Trophoblast cell (in vitro differentiated cells and primary cell): Measurements from ENCODE around the gene ARRDC1.

Experiments
- DNase-seq, 2 donors: peaks; one replicate each; pipeline ENCODE4 v3.0.0-alpha.2; 2016
- H2AFZ ChIP-seq: 2 replicates; pipeline ENCODE4 v1.6.1; 2013; ENCODE audit warnings: low read length, moderate library complexity, mild to moderate bottlenecking; ENCODE audit not compliant: insufficient read depth, poor library complexity
- H2AK5ac ChIP-seq: 2 replicates; pipeline ENCODE4 v1.6.1; 2013; ENCODE audit warnings: mild to moderate bottlenecking, low read length
- H2BK120ac ChIP-seq: 2 replicates; pipeline ENCODE4 v1.6.1; 2013; ENCODE audit warnings: low read length, mild to moderate bottlenecking, moderate library complexity; ENCODE audit not compliant: insufficient read depth, poor library complexity
- H2BK12ac ChIP-seq: 2 replicates; pipeline ENCODE4 v1.6.1; 2013; ENCODE audit warnings: mild to moderate bottlenecking, low read length, moderate library complexity
- H2BK5ac ChIP-seq: 2 replicates; pipeline ENCODE4 v1.6.1; 2013; ENCODE audit warnings: low read length, low read depth, moderate library complexity, mild to moderate bottlenecking; ENCODE audit not compliant: poor library complexity
- H3K14ac ChIP-seq: 2 replicates; pipeline ENCODE4 v1.6.1; 2013; ENCODE audit warnings: mild to moderate bottlenecking, low read length
- H3K18ac ChIP-seq: 2 replicates; pipeline ENCODE4 v1.6.1; 2013; ENCODE audit warnings: mild to moderate bottlenecking, low read length
- H3K23ac ChIP-seq: 2 replicates; pipeline ENCODE4 v1.6.1; 2013; ENCODE audit warnings: low read length
- H3K27ac ChIP-seq: 2 replicates; pipeline ENCODE4 v1.5.1; 2013; ENCODE audit warnings: low read depth, mild to moderate bottlenecking, inconsistent platforms, low read length, moderate library complexity
- H3K27me3 ChIP-seq: 2 replicates; pipeline ENCODE4 v1.6.1; 2013; ENCODE audit warnings: inconsistent platforms, mild to moderate bottlenecking, low read length, moderate library complexity; ENCODE audit not compliant: insufficient read depth
- H3K36me3 ChIP-seq, 2 experiments: 1 replicate in 1 of 2; 2 replicates in 1 of 2; pipeline ENCODE4 v1.6.1; 2013; ENCODE audit warnings: low read length in 2 of 2, mild to moderate bottlenecking in 2 of 2, moderate library complexity in 1 of 2; ENCODE audit not compliant: insufficient read depth in 2 of 2, control insufficient read depth in 1 of 2
- H3K4ac ChIP-seq: 2 replicates; pipeline ENCODE4 v1.6.1; 2013; ENCODE audit warnings: low read depth, mild to moderate bottlenecking, low read length, moderate library complexity
- H3K4me1 ChIP-seq, 2 experiments: 1 replicate in 1 of 2; 2 replicates in 1 of 2; pipeline ENCODE4 v1.6.1; 2013; ENCODE audit warnings: low read length in 2 of 2, mild to moderate bottlenecking in 2 of 2, moderate library complexity in 1 of 2; ENCODE audit not compliant: insufficient read depth in 2 of 2, control insufficient read depth in 1 of 2
- H3K4me2 ChIP-seq: 2 replicates; pipeline ENCODE4 v1.6.1; 2013; ENCODE audit warnings: inconsistent platforms, mild to moderate bottlenecking, low read length, moderate library complexity
- H3K4me3 ChIP-seq: 2 replicates; pipeline ENCODE4 v1.5.1; 2013; ENCODE audit warnings: mild to moderate bottlenecking, low read depth, low read length, inconsistent platforms
- H3K79me1 ChIP-seq: one replicate; pipeline ENCODE4 v1.6.1; 2013; ENCODE audit warnings: low read length
- H3K79me2 ChIP-seq: 2 replicates; pipeline ENCODE4 v1.6.1; 2013; ENCODE audit warnings: low read length, mild to moderate bottlenecking; ENCODE audit not compliant: control insufficient read depth, insufficient read depth, poor library complexity
- H3K9ac ChIP-seq: 2 replicates; pipeline ENCODE4 v1.6.1; 2013; ENCODE audit warnings: mild to moderate bottlenecking, low read length
- H3K9me3 ChIP-seq: 2 replicates; pipeline ENCODE4 v1.6.1; 2013; ENCODE audit warnings: low read depth, mild to moderate bottlenecking, control low read depth, inconsistent platforms, low read length; ENCODE audit not compliant: insufficient read depth
- H4K12ac ChIP-seq: 2 replicates; pipeline ENCODE4 v1.6.1; 2013; ENCODE audit warnings: low read depth, mild to moderate bottlenecking, low read length, moderate library complexity
- H4K8ac ChIP-seq: 2 replicates; pipeline ENCODE4 v1.6.1; 2013; ENCODE audit warnings: low read depth, mild to moderate bottlenecking, low read length, moderate library complexity
- H4K91ac ChIP-seq: one replicate; pipeline ENCODE4 v1.6.1; 2013; ENCODE audit warnings: low read depth, mild to moderate bottlenecking, low read length, moderate library complexity
- WGBS: extraction: QIAGEN DNeasy Blood & Tissue Kit; methylation state at CpG from one replicate; pipeline ENCODE4 v1.1.7; 2013; ENCODE audit warnings: missing lambda C conversion rate; ENCODE audit not compliant: insufficient read length, insufficient coverage; ENCODE audit errors: extremely low coverage; 5-methylcytosine and 5-hydroxymethylcytosine counted together

ARRDC1 gene

GRCh38 chr9:137619240-137620047 is 14.0 kb downstream of the ARRDC1 start:
- peak overlapping the region; percentile 55 for H3K14ac ChIP-seq
- H3K4me1 ChIP-seq: peaks cover 3 to 7% of the 10 kb centered on the region in 2 experiments
- H3K9me3 ChIP-seq: peaks cover 1% of the 10 kb centered on the region
- H3K4me2 ChIP-seq: peak overlapping the region; percentile 73
- H3K18ac ChIP-seq: peak overlapping the region; percentile 28
- no peak overlapping the region for H3K23ac ChIP-seq
- H4K8ac ChIP-seq: peak overlapping the region; percentile 12
- DNase-seq: peak; percentile 69 to 72
- no CpG with 5 or more reads among the region's 58 CpGs for WGBS
- no peak overlapping the region for H2BK120ac ChIP-seq
- peak overlapping the region; percentile 1 for H4K12ac ChIP-seq
- H2BK5ac ChIP-seq: peak overlapping the region; percentile 25
- H2AK5ac ChIP-seq: no peak overlapping the region
- H3K9ac ChIP-seq: peak overlapping the region; percentile 61
- H4K91ac ChIP-seq: peak overlapping the region; percentile 36
- peak overlapping the region; percentile 60 for H3K27ac ChIP-seq
- H2AFZ ChIP-seq: peak overlapping the region; percentile 24
- peaks cover 21 to 22% of the 10 kb centered on the region in 2 experiments for H3K36me3 ChIP-seq
- peak overlapping the region; percentile 83 for H3K4me3 ChIP-seq
- H3K79me1 ChIP-seq: peaks cover 9% of the 10 kb centered on the region
- H2BK12ac ChIP-seq: no peak overlapping the region
- H3K4ac ChIP-seq: peak overlapping the region; percentile 80
- peaks cover 16% of the 10 kb centered on the region for H3K79me2 ChIP-seq
- H3K27me3 ChIP-seq: no peaks in the 10 kb centered on the region

GRCh38 chr9:137620048-137620405 is 14.5 kb downstream of the ARRDC1 start:
- peaks cover 1% of the 10 kb centered on the region for H3K9me3 ChIP-seq
- no peak overlapping the region for H3K23ac ChIP-seq
- no peak overlapping the region for H2BK120ac ChIP-seq
- no peak overlapping the region for H2BK5ac ChIP-seq
- no peak overlapping the region for H4K8ac ChIP-seq
- H2BK12ac ChIP-seq: no peak overlapping the region
- no peak overlapping the region for H3K27ac ChIP-seq
- H3K4me1 ChIP-seq: peaks cover 3 to 7% of the 10 kb centered on the region in 2 experiments
- H3K4me3 ChIP-seq: no peak overlapping the region
- no CpG with 5 or more reads among the region's 4 CpGs for WGBS
- peak overlapping the region; percentile 73 for H3K4me2 ChIP-seq
- peaks cover 9% of the 10 kb centered on the region for H3K79me1 ChIP-seq
- no peaks in the 10 kb centered on the region for H3K27me3 ChIP-seq
- DNase-seq: no peak
- H2AFZ ChIP-seq: no peak overlapping the region
- no peak overlapping the region for H3K18ac ChIP-seq
- no peak overlapping the region for H3K9ac ChIP-seq
- peaks cover 15 to 16% of the 10 kb centered on the region in 2 experiments for H3K36me3 ChIP-seq
- peaks cover 21% of the 10 kb centered on the region for H3K79me2 ChIP-seq
- H2AK5ac ChIP-seq: no peak overlapping the region
- no peak overlapping the region for H4K12ac ChIP-seq
- H3K4ac ChIP-seq: peak overlapping the region; percentile 47
- H4K91ac ChIP-seq: no peak overlapping the region
- no peak overlapping the region for H3K14ac ChIP-seq

DNA sequence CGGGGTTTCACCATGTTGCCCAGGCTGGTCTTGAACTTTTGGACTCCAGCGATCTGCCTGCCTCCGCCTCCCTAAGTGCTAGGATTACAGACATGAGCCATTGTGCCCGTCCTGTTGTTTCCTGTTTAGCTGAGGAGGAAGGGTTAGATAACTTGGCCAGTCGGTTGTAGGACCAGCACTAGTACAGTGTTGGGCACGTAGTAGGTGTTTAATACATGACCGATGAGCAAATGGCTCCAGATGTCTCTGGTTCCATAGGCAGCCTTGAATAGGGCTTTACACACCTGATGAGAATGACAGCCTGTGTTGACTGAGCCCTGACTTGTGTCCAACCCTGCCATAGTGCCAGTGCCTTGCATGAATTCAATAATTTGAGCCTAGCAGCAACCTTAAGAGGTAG is 15.1 kb downstream of the ARRDC1 start:
- H2AFZ ChIP-seq: no peak overlapping the region
- H2BK5ac ChIP-seq: no peak overlapping the region
- H3K9ac ChIP-seq: no peak overlapping the region
- no peak overlapping the region for H2BK120ac ChIP-seq
- peaks cover 3 to 7% of the 10 kb centered on the region in 2 experiments for H3K4me1 ChIP-seq
- H3K27me3 ChIP-seq: no peaks in the 10 kb centered on the region
- peaks cover 9% of the 10 kb centered on the region for H3K79me1 ChIP-seq
- peaks cover 9 to 10% of the 10 kb centered on the region in 2 experiments for H3K36me3 ChIP-seq
- H4K8ac ChIP-seq: no peak overlapping the region
- no peak overlapping the region for H2AK5ac ChIP-seq
- WGBS: no CpG with 5 or more reads among the region's 7 CpGs
- DNase-seq: no peak
- no peak overlapping the region for H3K14ac ChIP-seq
- H4K91ac ChIP-seq: no peak overlapping the region
- no peak overlapping the region for H2BK12ac ChIP-seq
- no peak overlapping the region for H4K12ac ChIP-seq
- H3K18ac ChIP-seq: no peak overlapping the region
- H3K23ac ChIP-seq: no peak overlapping the region
- no peak overlapping the region for H3K4me2 ChIP-seq
- no peak overlapping the region for H3K27ac ChIP-seq
- peaks cover 21% of the 10 kb centered on the region for H3K79me2 ChIP-seq
- peak overlapping the region; percentile 99 for H3K4ac ChIP-seq
- H3K4me3 ChIP-seq: no peak overlapping the region
- peaks cover 1% of the 10 kb centered on the region for H3K9me3 ChIP-seq

DNA sequence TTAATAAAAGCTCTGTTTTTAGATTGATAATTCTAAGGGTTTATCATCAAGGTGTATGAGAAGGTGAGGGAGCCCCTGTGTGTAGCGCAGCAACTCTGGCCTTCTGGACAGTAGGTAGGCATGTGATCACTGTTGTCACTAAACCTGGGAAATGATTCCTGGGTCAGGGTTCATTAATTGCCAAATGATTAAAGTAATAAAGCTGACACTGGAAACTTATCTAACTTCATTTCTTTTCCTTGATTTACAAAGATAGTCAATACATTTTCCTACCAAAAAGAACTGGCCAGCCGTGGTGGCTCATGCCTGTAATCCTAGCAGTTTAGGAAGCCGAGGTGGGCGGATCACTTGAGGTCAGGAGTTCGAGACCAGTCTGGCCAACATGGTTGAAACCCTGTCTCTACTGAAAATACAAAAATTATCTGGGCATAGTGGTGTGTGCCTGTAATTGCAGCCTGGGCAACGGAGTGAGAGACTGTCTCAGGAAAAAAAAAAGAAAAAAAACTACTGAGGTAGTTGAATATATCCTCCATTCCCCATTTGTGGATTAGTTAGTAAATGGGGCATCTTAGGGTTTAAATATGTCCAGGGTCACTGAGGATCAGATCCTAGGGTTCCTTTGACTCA is 15.8 kb downstream of the ARRDC1 start:
- DNase-seq: peak in 1 of 2 donors; percentile 12
- Histone ChIP-seq H3K18ac (no peak overlapping the region), H2AFZ (no peak overlapping the region), H3K9ac (no peak overlapping the region), H3K79me2 (peaks cover 22% of the 10 kb centered on the region), H3K4me2 (no peak overlapping the region), H3K27ac (no peak overlapping the region), H2AK5ac (no peak overlapping the region), H4K8ac (no peak overlapping the region), H4K91ac (no peak overlapping the region), H3K79me1 (peaks cover 9% of the 10 kb centered on the region), H3K4me3 (no peak overlapping the region), H3K4me1 (peaks cover 3 to 7% of the 10 kb centered on the region in 2 experiments), H2BK120ac (no peak overlapping the region), H3K27me3 (no peaks in the 10 kb centered on the region), H3K14ac (no peak overlapping the region), H2BK12ac (no peak overlapping the region), H4K12ac (no peak overlapping the region), H2BK5ac (no peak overlapping the region), H3K4ac (no peak overlapping the region), H3K9me3 (peaks cover 1% of the 10 kb centered on the region), H3K23ac (no peak overlapping the region), H3K36me3 (peaks cover 4 to 6% of the 10 kb centered on the region in 2 experiments)
- no CpG with 5 or more reads among the region's 6 CpGs for WGBS
